Endothelial cell of umbilical vein (primary cell): ENCODE measurements around the gene M6PR.

Experiments
- CTCF ChIP-seq, 2 donors: IDR thresholded peaks; 1 replicate in 1 of 2; 2 replicates in 1 of 2; pipeline ENCODE4 v1.5.1; 2011; ENCODE audit warnings: low read length in 2 of 2, mild to moderate bottlenecking in 2 of 2, moderate library complexity in 2 of 2, control low read depth in 1 of 2, inconsistent platforms in 1 of 2, low read depth in 1 of 2; ENCODE audit not compliant: insufficient read depth in 1 of 2; ENCODE audit errors: extremely low read depth in 1 of 2
- MYC ChIP-seq: IDR thresholded peaks from one replicate; pipeline ENCODE4 v1.6.1; 2011; ENCODE audit warnings: mild to moderate bottlenecking, low read depth, low read length

GRCh38 chr12:8904665-8905064 lies 44.8 kb downstream of the M6PR start:
- no peak for TF ChIP-seq CTCF (IDR thresholded peaks at IDR 0.05; ENCODE audit: extremely low read depth in 1 of 2, insufficient read depth in 1 of 2, low read depth in 1 of 2, low read length in 2 of 2)
- no peak for TF ChIP-seq MYC
